Measurements from ENCODE around the gene KIFC1. TPM values are rescaled to one million over a fixed set of nuclear protein-coding genes. Genes with fewer than 3 reads are reported as not detected.
A peak's percentile ranks its signal among the peaks of the same experiment; 100 is the strongest.

The KIFC1 gene
- total and polyA plus RNA-seq, 9 of the 15 experiments (the other 6 are each of a cell fraction or from before 2014, with no cell fraction given) = 1.3 to 95.2 (median 76.9) TPM

DNA sequence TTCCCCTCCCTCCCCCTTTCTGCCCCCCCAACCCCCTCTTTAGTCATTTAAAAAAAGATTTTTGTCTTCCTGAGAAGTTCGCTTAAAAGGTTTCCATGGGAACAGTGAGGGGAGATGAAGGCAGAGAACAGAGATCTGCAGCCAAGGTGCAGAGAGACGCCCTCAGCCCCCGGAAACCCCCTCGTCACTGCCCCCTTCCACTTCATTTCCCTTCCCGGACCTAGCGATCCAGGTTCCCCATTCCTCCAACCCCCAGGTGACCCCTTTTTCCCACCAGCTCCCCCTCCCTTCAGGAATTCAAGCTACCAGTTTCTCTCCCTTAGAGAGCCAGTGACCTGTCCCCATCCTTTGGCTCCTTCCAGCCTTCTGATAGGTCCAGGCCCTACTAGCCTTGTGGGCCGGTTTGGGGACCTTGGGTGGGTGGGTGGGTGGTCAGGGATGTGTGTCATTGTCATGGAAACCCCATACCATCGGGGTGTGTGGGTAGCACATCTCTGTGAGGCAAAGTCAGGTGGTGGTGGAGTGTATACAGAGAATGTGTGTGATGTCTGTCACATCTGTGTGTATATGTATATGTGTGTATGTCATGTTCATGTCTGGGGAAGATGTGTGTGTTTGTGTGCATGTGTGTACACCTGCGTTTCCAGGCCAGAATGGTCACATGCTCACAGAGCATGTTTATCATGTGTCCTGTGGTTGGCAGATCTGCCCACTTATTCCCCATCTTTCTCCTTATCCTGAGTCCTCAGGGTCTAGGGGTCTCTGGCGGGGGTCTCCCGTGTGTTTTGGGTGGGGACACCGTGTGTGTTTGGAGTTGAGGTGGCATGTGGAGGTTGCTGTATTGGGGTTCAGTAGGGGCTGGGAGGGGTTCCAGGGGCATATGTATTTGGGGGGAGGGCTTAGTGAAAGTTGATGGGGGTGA lies 35.2 kb downstream of the KIFC1 start:
- peaks cover 51% of the 10 kb centered on the region for H3K79me2 ChIP-seq (ENCODE audit: control insufficient read depth, insufficient read depth, low read length)
- no peaks in the 10 kb centered on the region for H3K27me3 ChIP-seq (ENCODE audit: control insufficient read depth in 2 of 2, insufficient read depth in 2 of 2, low read length in 2 of 2)
- in situ Hi-C loops (cut with MboI) (no loop called here), intact Hi-C loops (cut with micrococcal nuclease) (loop anchor here (1.0 to 10.0 kb wide), 6 partner anchors 36 to 302 kb away; partner anchors contain the start of genes BAK1, KIFC1 and RGL2)
- peak overlapping the region; percentile 80 for H2AFZ ChIP-seq (ENCODE audit: low read depth, low read length)
- no peaks in the 10 kb centered on the region for H3K36me3 ChIP-seq (ENCODE audit: control insufficient read depth, insufficient read depth, low read length)
- no peaks in the 10 kb centered on the region for H3K9me3 ChIP-seq (replicated peaks; ENCODE audit: control insufficient read depth, insufficient read depth, low read depth, low read length)
- ATAC-seq (no peak), FAIRE-seq (peak; percentile 51), DNase-seq (ENCODE audit: extremely low read depth in 1 of 4, low spot score in 3 of 4) (peak in 2 of 4 experiments; percentile 42 to 55)
- peak overlapping the region; percentile 57 for H3K4me3 ChIP-seq
- H3K4me1 ChIP-seq (replicated peaks in 1 of 2; ENCODE audit: control insufficient read depth in 2 of 2, insufficient read depth in 2 of 2, low read length in 2 of 2) = peaks cover 52 to 54% of the 10 kb centered on the region in 2 experiments
- TF ChIP-seq KLF6 (CRISPR knock-in tag; IDR thresholded peaks at IDR 0.05; ENCODE audit: borderline replicate concordance) (no peak), SUPT5H (IDR thresholded peaks at IDR 0.05) (0 out of 2 replicates have a peak, but pooled peaks have one; percentile 27), FOXJ3 (CRISPR knock-in tag; IDR thresholded peaks at IDR 0.05) (no peak), ZFX (CRISPR knock-in tag; IDR thresholded peaks at IDR 0.05) (no peak), RFX1 (IDR thresholded peaks at IDR 0.05) (peak; percentile 82), KDM1A (IDR thresholded peaks at IDR 0.05) (peak in 1 of 2 experiments; percentile 70; a peak in 2 of 4 replicates), POLR2AphosphoS5 (IDR thresholded peaks at IDR 0.05; ENCODE audit: control insufficient read depth, insufficient read depth, low read depth, low read length) (no peak), FOXJ2 (tag; IDR thresholded peaks at IDR 0.05) (peak; percentile 2; the same call in 1 of the 2 replicates), HDGF (IDR thresholded peaks at IDR 0.05) (peak; percentile 77; the same call in 1 of the 2 replicates), ESRRA (IDR thresholded peaks at IDR 0.05; ENCODE audit: borderline replicate concordance, low read depth) (no peak)
- TF ChIP-seq, protein P1, sequence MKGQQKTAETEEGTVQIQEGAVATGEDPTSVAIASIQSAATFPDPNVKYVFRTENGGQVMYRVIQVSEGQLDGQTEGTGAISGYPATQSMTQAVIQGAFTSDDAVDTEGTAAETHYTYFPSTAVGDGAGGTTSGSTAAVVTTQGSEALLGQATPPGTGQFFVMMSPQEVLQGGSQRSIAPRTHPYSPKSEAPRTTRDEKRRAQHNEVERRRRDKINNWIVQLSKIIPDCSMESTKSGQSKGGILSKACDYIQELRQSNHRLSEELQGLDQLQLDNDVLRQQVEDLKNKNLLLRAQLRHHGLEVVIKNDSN (CRISPR knock-in tag; IDR thresholded peaks at IDR 0.05) = peak; percentile 21; the same call in 1 of the 2 replicates
- TF ChIP-seq, protein P2, sequence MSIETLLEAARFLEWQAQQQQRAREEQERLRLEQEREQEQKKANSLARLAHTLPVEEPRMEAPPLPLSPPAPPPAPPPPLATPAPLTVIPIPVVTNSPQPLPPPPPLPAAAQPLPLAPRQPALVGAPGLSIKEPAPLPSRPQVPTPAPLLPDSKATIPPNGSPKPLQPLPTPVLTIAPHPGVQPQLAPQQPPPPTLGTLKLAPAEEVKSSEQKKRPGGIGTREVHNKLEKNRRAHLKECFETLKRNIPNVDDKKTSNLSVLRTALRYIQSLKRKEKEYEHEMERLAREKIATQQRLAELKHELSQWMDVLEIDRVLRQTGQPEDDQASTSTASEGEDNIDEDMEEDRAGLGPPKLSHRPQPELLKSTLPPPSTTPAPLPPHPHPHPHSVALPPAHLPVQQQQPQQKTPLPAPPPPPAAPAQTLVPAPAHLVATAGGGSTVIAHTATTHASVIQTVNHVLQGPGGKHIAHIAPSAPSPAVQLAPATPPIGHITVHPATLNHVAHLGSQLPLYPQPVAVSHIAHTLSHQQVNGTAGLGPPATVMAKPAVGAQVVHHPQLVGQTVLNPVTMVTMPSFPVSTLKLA (conservative IDR thresholded peaks at IDR 0.05) = peak in 1 of 2 experiments; percentile 11; a peak in 1 of 4 replicates
- ChIA-PET CTCF (ENCODE audit: low intra/inter-chr PET ratio) (interaction anchor here (0.5 to 2.4 kb wide), 7 partner anchors 9 to 302 kb away, joined by 3 to 16 read pairs (median 4); partner anchors contain the start of genes B3GALT4 and KIFC1), POLR2A (interaction anchor here (0.5 to 2.7 kb wide), 9 partner anchors 8 to 454 kb away, joined by 3 to 20 read pairs (median 4); partner anchors contain the start of genes RGL2, RPS18 and VPS52)
- 6% methylated on average over 12 of the region's 12 CpGs for WGBS (ENCODE audit: insufficient coverage, low coverage, missing lambda C conversion rate)
- H3K27ac ChIP-seq (ENCODE audit: extremely low read depth, low read depth, low read length) = peak overlapping the region; percentile 95; the same call in 2 of the 3 replicates
- no peaks in the 10 kb centered on the region for H3K9me1 ChIP-seq (ENCODE audit: control insufficient read depth, insufficient read depth, low read length)
- peak overlapping the region; percentile 51 to 91; a peak in 2 of 4 replicates for H3K9ac ChIP-seq (ENCODE audit: insufficient read depth in 1 of 2, low read depth in 2 of 2, low read length in 2 of 2)
- no peaks in the 10 kb centered on the region; the same call in 1 of the 2 replicates for H4K20me1 ChIP-seq (replicated peaks; ENCODE audit: control insufficient read depth, insufficient read depth, low read length)
- BruUV-seq (replicated peaks) = no TSS peak
- peak overlapping the region; percentile 96 for H3K4me2 ChIP-seq (ENCODE audit: insufficient read depth, low read length)
